SW480 (cell line): ENCODE results near the gene FMN1.

Experiments
- DNase-seq: peaks from one replicate; pipeline ENCODE4 v3.0.0-alpha.2; 2016; ENCODE audit warnings: low spot score

Gene FMN1

GRCh38 chr15:32723171-32723948 lies 471.2 kb downstream of the FMN1 start:
- DNase-seq, result no peak

DNA sequence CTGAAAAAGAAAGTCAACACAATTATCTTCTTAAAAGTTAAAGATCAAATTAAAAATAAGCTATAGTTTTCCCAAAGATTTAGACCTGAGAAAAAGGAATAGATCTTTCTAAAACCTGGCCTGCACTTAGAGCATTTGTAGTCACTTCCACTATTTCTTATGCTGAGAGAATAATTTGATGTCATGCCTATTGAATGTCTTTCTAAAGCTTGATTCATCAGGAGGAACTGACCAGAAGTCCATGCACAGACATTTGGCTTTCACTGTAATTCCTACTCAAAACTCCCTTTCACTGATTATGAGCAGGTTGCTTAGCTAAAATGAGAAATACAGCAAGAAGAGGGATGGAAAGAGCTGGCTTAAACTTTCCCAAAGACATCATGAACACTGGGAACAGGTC lies 472.4 kb downstream of the FMN1 start:
- DNase-seq, result no peak

DNA sequence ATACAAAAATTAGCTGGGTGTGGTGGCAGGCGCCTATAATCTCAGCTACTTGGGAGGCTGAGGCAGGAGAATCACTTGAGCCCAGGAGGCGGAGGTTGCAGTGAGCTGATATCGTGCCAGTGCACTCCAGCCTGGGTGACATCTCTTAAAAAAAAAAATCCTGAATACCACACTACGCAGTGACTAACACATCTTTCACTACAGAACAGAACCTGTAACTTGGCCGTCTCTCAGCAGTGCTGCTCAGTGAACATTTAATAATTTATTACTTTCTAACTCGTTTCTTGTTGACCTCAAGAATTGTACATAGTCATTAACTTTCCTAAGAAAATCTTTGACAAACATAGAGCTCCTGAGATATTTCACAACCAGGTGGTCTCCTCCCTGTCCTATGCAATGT lies 472.9 kb downstream of the FMN1 start:
- DNase-seq, result no peak

DNA sequence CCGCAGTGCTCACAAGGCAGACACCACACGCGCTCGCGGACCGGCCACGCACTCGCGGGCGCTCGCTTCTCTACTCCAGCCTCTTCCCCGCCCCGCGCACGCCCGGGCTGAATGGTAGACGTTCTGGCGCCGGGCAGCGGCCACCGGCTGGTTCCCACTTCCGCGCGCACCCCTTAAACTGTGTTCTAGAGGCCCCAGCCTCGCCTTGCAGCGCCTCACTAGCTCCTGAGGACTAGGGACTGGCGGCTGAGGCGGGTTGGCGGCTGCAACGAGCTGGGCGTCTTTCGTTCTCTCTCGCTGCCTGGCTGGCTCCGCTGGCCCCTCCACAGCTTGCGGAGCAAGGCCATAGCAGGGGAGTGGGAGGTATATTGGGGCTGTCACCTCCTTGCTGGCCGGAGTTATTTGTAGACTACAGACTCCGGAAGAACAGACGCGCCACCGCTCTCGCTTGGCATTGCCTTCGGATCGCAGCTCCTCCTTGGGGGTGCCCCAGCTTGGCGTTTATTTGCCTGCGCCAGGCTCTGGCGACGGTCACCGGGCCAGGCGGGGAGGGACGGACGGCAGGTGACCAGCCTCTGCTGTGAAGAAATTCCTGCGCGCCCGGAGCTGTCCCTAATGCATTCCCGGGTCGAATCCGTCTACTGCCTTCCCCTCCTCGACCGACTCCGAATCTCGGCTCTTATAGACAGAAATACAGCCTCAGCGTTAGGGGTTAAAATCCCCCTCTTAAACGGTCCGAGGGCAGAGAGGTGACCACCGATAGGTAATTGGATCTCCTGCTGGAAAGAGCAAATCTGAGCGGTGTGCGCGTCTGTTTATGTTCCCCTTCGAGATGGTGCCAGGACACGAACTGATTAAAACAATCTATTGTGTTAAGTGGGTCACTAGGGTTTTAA lies 475.4 kb downstream of the FMN1 start:
- DNase-seq, result peak; percentile 6

DNA sequence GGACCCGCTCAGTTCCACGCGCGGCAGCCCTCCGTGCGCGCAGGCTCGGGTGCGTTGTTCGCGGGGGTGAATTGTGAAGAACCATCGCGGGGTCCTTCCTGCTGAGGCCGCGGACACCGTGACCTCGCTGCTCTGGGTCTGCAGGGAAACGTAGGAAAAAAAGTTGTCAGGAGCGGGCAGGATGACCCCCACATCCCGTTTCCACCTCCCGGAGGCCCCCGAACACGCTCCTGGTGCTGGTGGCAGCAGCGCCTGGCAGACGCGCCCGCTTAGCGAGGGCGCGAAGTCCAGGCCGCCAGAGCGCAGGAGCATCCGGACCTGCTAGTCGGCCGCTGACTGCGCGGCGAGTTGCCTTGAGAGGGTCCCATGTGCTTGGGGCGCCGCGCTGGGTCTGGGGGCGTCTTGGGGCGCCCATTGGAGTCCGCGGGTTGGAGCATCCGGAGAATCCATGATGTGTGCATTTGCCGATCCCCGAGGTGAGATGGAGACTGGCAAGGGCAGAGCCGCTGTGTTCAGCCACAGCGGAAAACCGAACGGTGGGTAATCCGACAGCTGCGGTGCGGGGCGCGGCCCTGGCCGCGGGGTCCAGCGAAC lies 476.2 kb downstream of the FMN1 start:
- DNase-seq, result no peak

- no peak for DNase-seq
Measured at GRCh38 chr15:32717426-32718226, 476.9 kb downstream of the FMN1 start, which contains the start of gene GREM1. Gene GREM1 (plus strand): TSS chr15:32718004. CDS start chr15:32730691, 12,687 bp downstream.

- no peak for DNase-seq
Measured at GRCh38 chr15:32716915-32717425, 477.5 kb downstream of the FMN1 start.

GRCh38 chr15:32716216-32716914 lies 478.1 kb downstream of the FMN1 start:
- DNase-seq, result no peak
